GM21526 (cell line): Measurements from ENCODE around the gene EMID1.

Experiments used
- ATAC-seq: cut with Tn5 transposase; IDR thresholded peaks from one replicate; pipeline ENCODE4 v1.9.1; 2021; ENCODE audit warnings: moderate library complexity; ENCODE audit not compliant: unreplicated experiment, low FRiP score

EMID1 gene

DNA sequence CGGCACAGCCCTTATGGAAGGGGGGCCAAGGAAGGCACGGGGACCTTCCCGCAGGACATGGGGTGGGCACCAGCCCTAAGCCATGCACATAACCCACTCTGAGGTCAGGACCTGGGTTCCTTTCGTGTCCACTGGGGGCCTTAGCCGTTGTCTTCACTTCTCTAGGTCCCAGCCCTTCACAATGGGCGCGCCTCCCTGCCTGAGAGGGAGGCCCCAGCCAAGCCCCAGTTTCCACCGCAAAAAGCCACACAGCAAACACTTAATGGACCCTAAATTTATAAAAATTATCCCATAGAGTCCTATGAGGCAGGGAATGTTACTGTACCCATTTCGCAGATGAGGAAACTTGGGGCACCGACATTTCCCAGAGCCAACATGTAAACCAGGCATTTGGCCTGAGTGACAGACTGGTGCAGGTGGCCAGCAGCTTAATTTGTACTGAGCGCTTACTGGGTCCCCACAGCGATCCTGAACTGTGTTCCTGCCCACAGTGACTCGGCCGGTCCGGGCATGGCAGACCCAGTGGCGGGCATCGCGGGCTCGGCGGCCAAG, 102.0 kb downstream of the EMID1 start:
- ATAC-seq: no peak

DNA sequence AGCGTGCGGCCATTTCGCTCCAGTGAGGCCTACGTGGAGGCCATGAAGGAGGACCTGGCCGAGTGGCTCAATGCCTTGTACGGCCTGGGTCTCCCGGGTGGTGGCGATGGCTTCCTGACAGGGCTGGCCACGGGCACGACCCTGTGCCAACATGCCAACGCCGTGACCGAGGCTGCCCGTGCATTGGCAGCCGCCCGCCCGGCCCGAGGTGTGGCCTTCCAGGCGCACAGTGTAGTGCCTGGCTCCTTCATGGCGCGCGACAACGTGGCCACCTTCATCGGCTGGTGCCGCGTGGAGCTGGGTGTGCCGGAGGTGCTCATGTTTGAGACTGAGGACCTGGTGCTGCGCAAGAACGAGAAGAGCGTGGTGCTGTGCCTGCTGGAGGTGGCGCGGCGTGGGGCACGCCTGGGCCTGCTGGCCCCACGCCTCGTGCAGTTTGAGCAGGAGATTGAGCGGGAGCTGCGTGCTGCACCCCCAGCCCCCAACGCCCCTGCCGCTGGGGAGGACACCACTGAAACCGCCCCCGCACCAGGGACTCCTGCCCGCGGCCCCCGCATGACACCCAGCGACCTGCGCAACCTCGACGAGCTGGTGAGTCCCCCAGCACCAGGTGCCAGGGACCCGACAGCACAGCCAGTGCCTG, 102.6 kb downstream of the EMID1 start:
- no peak for ATAC-seq

DNA sequence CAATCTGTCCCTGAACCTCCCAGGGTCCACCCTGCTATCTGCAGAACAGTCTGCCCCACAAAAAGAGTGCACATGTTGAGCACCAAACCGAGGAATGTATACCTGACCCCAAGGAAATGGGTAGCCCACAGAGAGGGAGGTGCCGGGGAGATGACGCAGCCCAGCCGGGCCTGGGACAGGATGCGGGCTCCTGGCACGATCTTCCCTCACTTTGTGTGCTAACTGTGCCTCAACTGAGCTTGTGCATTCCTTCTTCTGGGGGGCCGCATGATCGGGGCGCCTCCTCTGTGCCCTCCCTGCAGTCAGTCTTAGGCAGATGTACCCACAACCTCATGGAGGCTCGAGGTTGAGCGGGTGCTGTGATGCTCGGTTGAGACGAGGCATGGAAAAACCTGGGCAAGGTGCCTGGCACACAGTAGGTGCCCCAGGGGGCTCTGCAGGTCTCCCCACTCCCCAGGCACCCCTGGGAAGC, 103.1 kb downstream of the EMID1 start:
- ATAC-seq: no peak
